A549 treated with Hydrocortisone at 1 μM for 4 hours (cell line): ENCODE measurements around the gene SERP1. TPM values are rescaled to one million over a fixed set of nuclear protein-coding genes. Genes with fewer than 3 reads are reported as not detected.

ENCODE experiments used
- total RNA-seq: library from RNA; stranded (reverse); fragments of 200-300 nt; extraction: Qiagen RNA extraction; gene quantifications from 5 replicates; pipeline ENCODE4 v1.2.3, GENCODE V29; 2022

The SERP1 gene
- total RNA-seq = 50.5 to 103 TPM (median 94.7 TPM) in 5 replicates

GRCh38 chr3:150546226-150547044, at the start of gene SERP1, which contains the start of gene EIF2A:
Gene SERP1 (minus strand): TSS chr3:150546496. CDS start chr3:150546135, 361 bp downstream.
Gene EIF2A (plus strand): TSS chr3:150546787. CDS start chr3:150546803, 16 bp downstream.

Other genes with a start within 250 kb of the SERP1 start
- gene TSC22D2, start 138.2 kb downstream of the SERP1 start, total RNA-seq = 16.0 to 21.2 TPM (median 17.8 TPM) in 5 replicates
- 66.7 to 87.8 TPM (median 69.0 TPM) in 5 replicates for gene EIF2A, start 291 bp upstream of the SERP1 start, total RNA-seq
- gene SELENOT, start 56.8 kb upstream of the SERP1 start, total RNA-seq = 94.4 to 112 TPM (median 110 TPM) in 5 replicates
- 0.07 TPM in 1 of 5 replicates, not detected in the others for gene ERICH6, start 157.4 kb upstream of the SERP1 start, total RNA-seq
- 12.8 to 18.9 TPM (median 17.8 TPM) in 5 replicates for gene SIAH2, start 216.7 kb upstream of the SERP1 start, total RNA-seq